Spleen (tissue), 11 donors: ENCODE measurements around the gene IFI35. TPM values are rescaled to one million over a fixed set of nuclear protein-coding genes. Genes with fewer than 3 reads are reported as not detected.
"Not testable (repeated sequence)": the region's sequence is repeated elsewhere in the genome, so short reads cannot be mapped to it uniquely, and the experiment has no call there.

Experiments used
- DNase-seq: peaks from one replicate; pipeline ENCODE4 v3.0.0-alpha.2; 2020
- H3K27ac ChIP-seq, 8 donors: fragments of 200-600 bp; sonication (generic) in 7 of 8; 1 replicate in 4 of 8; 2 replicates in 4 of 8; pipeline versions ENCODE4 v1.5.0 to v1.8.0; 2016 to 2021; ENCODE audit warnings: inconsistent platforms in 4 of 8, mild to moderate bottlenecking in 4 of 8, moderate library complexity in 1 of 8
- H3K27me3 ChIP-seq, 7 donors: fragments of 200-600 bp; sonication (generic) in 6 of 7; replicated peaks in 1 of 7; 1 replicate in 4 of 7; 2 replicates in 3 of 7; pipeline versions ENCODE4 v1.5.0 to v1.8.0; 2016 to 2021; ENCODE audit warnings: inconsistent platforms in 3 of 7, mild to moderate bottlenecking in 1 of 7
- H3K36me3 ChIP-seq, 6 donors: fragments of 200-600 bp; sonication (generic) in 5 of 6; 1 replicate in 4 of 6; 2 replicates in 2 of 6; pipeline versions ENCODE4 v1.5.0 to v1.8.0; 2016 to 2021; ENCODE audit warnings: inconsistent platforms in 2 of 6
- H3K4me1 ChIP-seq, 6 donors: fragments of 200-600 bp; sonication (generic) in 5 of 6; 1 replicate in 3 of 6; 2 replicates in 3 of 6; pipeline versions ENCODE4 v1.5.0 to v1.8.0; 2016 to 2021; ENCODE audit warnings: inconsistent platforms in 3 of 6
- H3K4me3 ChIP-seq, 8 donors: fragments of 200-600 bp; sonication (generic) in 7 of 8; 1 replicate in 4 of 8; 2 replicates in 4 of 8; pipeline versions ENCODE4 v1.5.0 to v1.8.0; 2016 to 2021; ENCODE audit warnings: inconsistent platforms in 4 of 8, mild to moderate bottlenecking in 4 of 8, moderate library complexity in 2 of 8
- H3K9me3 ChIP-seq, 8 donors: fragments of 200-600 bp; sonication (generic) in 7 of 8; 1 replicate in 4 of 8; 2 replicates in 4 of 8; pipeline versions ENCODE4 v1.5.0 to v1.8.0; 2016 to 2021; ENCODE audit warnings: inconsistent platforms in 4 of 8
- CTCF ChIP-seq, 11 experiments: fragments of 200-600 bp in 7 of 11; fragments of 450-650 bp in 4 of 11; sonication (generic) in 4 of 11; IDR thresholded peaks in 8 of 11; conservative IDR thresholded peaks in 3 of 11; 1 replicate in 7 of 11; 2 replicates in 4 of 11; pipeline versions ENCODE4 v1.4.0 to v1.8.0; 2016 to 2021; ENCODE audit warnings: antibody characterized with exemption in 11 of 11, inconsistent platforms in 4 of 11, mild to moderate bottlenecking in 1 of 11
- POLR2A ChIP-seq, 3 donors: fragments of 450-650 bp; IDR thresholded peaks; one replicate each; pipeline ENCODE4 v1.5.1; 2017; ENCODE audit warnings: antibody characterized with exemption in 3 of 3, mild to moderate bottlenecking in 1 of 3
- POLR2AphosphoS5 ChIP-seq, 3 donors: sonication (generic); formaldehyde crosslinking; IDR thresholded peaks; one replicate each; pipeline ENCODE4 v1.5.1; 2017; ENCODE audit warnings: antibody characterized with exemption in 3 of 3
- WGBS, 5 donors: extraction: QIAGEN DNeasy Blood & Tissue Kit in 3 of 5; methylation state at CpG; one replicate each; pipeline versions ENCODE4 v1.1.5 to v1.1.7; 2013 to 2018; 5-methylcytosine and 5-hydroxymethylcytosine counted together
- intact Hi-C: fragments of 100-400 bp; cut with DNase I; formaldehyde crosslinking; loops from one replicate; pipeline ENCODE4 v1.15.0; 2023; ENCODE audit warnings: low total_unique reads
- polyA plus RNA-seq, 3 donors: library from polyadenylated mRNA; stranded (reverse); fragments of 200-250 nt; gene quantifications; one replicate each; pipeline ENCODE4 v1.2.1, GENCODE V29; 2013
- total RNA-seq, 7 donors: library from RNA; depleted of rRNA in 3 of 7; stranded (reverse); fragments of >200 nt in 3 of 7; fragmentation: NEBNext Ultra II Directional in 4 of 7; extraction: Animal tissue kit (Norgen Biotek cat#: 25700) in 4 of 7; gene quantifications; one replicate each; pipeline versions ENCODE4 v1.1.0 to v1.2.1, GENCODE V29; 2016 to 2021
- donor health status: healthy with polysubstance abuse.
- donor health status: DM: no; HTN: no; CAD: no; lungs with moderate emphysema.
- donor health status: DM: no; HTN: no; CAD: no.
- donor health status: Bipolar disorder and iron deficiency.
- donor health status: healthy.
- donor health status: DM: no; HTN: no; CAD: no.
- donor health status: DM: yes; HTN: yes; CAD: no.

Gene IFI35
- total and polyA plus RNA-seq, 10 donors: 38.0 to 64.8 (median 49.9) TPM

- 89 to 98% (median 95%) methylated on average over 6 of the region's 6 CpGs for WGBS, 5 donors
- H3K27ac ChIP-seq: no peak overlapping the region
- TF ChIP-seq POLR2AphosphoS5 (IDR thresholded peaks at IDR 0.05): no peak
- TF ChIP-seq CTCF (IDR thresholded peaks at IDR 0.05 in 8 of 11, conservative IDR thresholded peaks at IDR 0.05 in 3 of 11): no peak
- no peak for TF ChIP-seq POLR2A (IDR thresholded peaks at IDR 0.05)
These were observed 15.1 kb upstream of the IFI35 start for GRCh38 chr17:42991471-42991870.

GRCh38 chr17:42992872-42993271 lies 13.7 kb upstream of the IFI35 start:
- Histone ChIP-seq H3K4me3 (no peak overlapping the region), H3K36me3 (peaks cover 3 to 74% (median 59%) of the 10 kb centered on the region in 6 donors), H3K9me3 (no peaks in the 10 kb centered on the region), H3K4me1 (peaks cover 0 to 25% (median 8%) of the 10 kb centered on the region in 6 donors), H3K27me3 (no peaks in the 10 kb centered on the region), H3K27ac (no peak overlapping the region)
- WGBS, 5 donors: 89 to 93% (median 92%) methylated on average over 5 of the region's 5 CpGs
- TF ChIP-seq CTCF (IDR thresholded peaks at IDR 0.05 in 8 of 11, conservative IDR thresholded peaks at IDR 0.05 in 3 of 11): no peak
- no peak for DNase-seq
- intact Hi-C loops: no loop called here

More at GRCh38 chr17:42991471-42991870, 15.1 kb upstream of the IFI35 start:
- Histone ChIP-seq H3K9me3 (no peaks in the 10 kb centered on the region), H3K27me3 (no peaks in the 10 kb centered on the region), H3K4me1 (peaks cover 0 to 29% (median 8%) of the 10 kb centered on the region in 6 donors), H3K36me3 (peaks cover 3 to 88% (median 73%) of the 10 kb centered on the region in 6 donors), H3K4me3 (no peak overlapping the region)
- intact Hi-C loops: no loop called here
- DNase-seq: no peak

- H3K27me3 ChIP-seq, DNase-seq, H3K27ac ChIP-seq, intact Hi-C loops, H3K4me3 ChIP-seq, H3K9me3 ChIP-seq: not testable (repeated sequence)
- H3K36me3 ChIP-seq: peaks cover 3 to 64% (median 48%) of the 10 kb centered on the region in 6 donors
- peaks cover 2 to 31% (median 10%) of the 10 kb centered on the region in 6 donors for H3K4me1 ChIP-seq
- WGBS, 5 donors: 83 to 88% (median 86%) methylated on average over 10 of the region's 10 CpGs
These were observed 12.7 kb upstream of the IFI35 start for GRCh38 chr17:42993913-42994312.

GRCh38 chr17:42997390-42997983 lies 9.1 kb upstream of the IFI35 start:
- intact Hi-C loops: no loop called here

GRCh38 chr17:42997984-42998938 lies 8.3 kb upstream of the IFI35 start, which contains the start of gene RPL27:
Gene RPL27, plus strand, starts transcription at chr17:42998419. Its CDS starts 332 bp downstream, at chr17:42998751.
- Histone ChIP-seq H3K4me1 (peaks cover 13 to 60% (median 48%) of the 10 kb centered on the region in 6 donors), H3K4me3 (peak within 1 kb of the TSS; percentile 62 to 97 (median 73)), H3K27me3 (no peaks in the 10 kb centered on the region), H3K27ac (peak within 1 kb of the TSS; percentile 82 to 96 (median 91)), H3K9me3 (no peaks in the 10 kb centered on the region), H3K36me3 (peaks cover 0 to 62% (median 42%) of the 10 kb centered on the region in 6 donors)
- peak; percentile 98 for DNase-seq
- TF ChIP-seq CTCF (IDR thresholded peaks at IDR 0.05 in 8 of 11, conservative IDR thresholded peaks at IDR 0.05 in 3 of 11): peak; percentile 93 to 100 (median 99)
- peak; percentile 95 to 98 (median 95) for TF ChIP-seq POLR2AphosphoS5 (IDR thresholded peaks at IDR 0.05)
- peak in 1 of 3 donors; percentile 23 for TF ChIP-seq POLR2A (IDR thresholded peaks at IDR 0.05)
- intact Hi-C loops: no loop called here
- 0 to 1% (median 0%) methylated on average over 35 to 49 of the region's 49 CpGs for WGBS, 5 donors

More at GRCh38 chr17:42997390-42997983, 9.1 kb upstream of the IFI35 start:
- Histone ChIP-seq H3K9me3 (no peaks in the 10 kb centered on the region), H3K4me1 (peaks cover 13 to 52% (median 42%) of the 10 kb centered on the region in 6 donors), H3K36me3 (peaks cover 0 to 62% (median 41%) of the 10 kb centered on the region in 6 donors), H3K27ac (peak overlapping the region; percentile 45 to 96 (median 90)), H3K27me3 (no peaks in the 10 kb centered on the region), H3K4me3 (peak overlapping the region in 5 of 8 donors; percentile 62 to 97 (median 67))
- WGBS, 5 donors: 24 to 39% (median 28%) methylated on average over 5 of the region's 5 CpGs
- no peak for DNase-seq
- TF ChIP-seq POLR2A (IDR thresholded peaks at IDR 0.05): no peak
